Measurements from ENCODE around the gene CCR8.

- TF ChIP-seq CTCF (IDR thresholded peaks at IDR 0.05) (no peak), EZH2 (IDR thresholded peaks at IDR 0.05; ENCODE audit: borderline replicate concordance, insufficient read depth, low read depth, low read length, poor library complexity, severe bottlenecking) (no peak)
Measured at GRCh38 chr3:39325236-39325635, 4.3 kb upstream of the CCR8 start.

All from B cell (primary cell).